ENCODE data around the gene FCRLB.

Gene FCRLB

GRCh38 chr1:161728376-161729226 lies 7.3 kb downstream of the FCRLB start:
- no peaks in the 10 kb centered on the region for H3K9me3 ChIP-seq (ENCODE audit: control insufficient read depth in 2 of 2, low read length in 2 of 2)
- H3K27me3 ChIP-seq (ENCODE audit: control insufficient read depth in 2 of 2, insufficient read depth in 2 of 2, low read length in 2 of 2), result peaks cover 14 to 21% of the 10 kb centered on the region in 2 donors

GRCh38 chr1:161730050-161730564 lies 8.8 kb downstream of the FCRLB start:
- peaks cover 8 to 21% of the 10 kb centered on the region in 2 donors for H3K27me3 ChIP-seq (ENCODE audit: control insufficient read depth in 2 of 2, insufficient read depth in 2 of 2, low read length in 2 of 2)

More at GRCh38 chr1:161728376-161729226, 7.3 kb downstream of the FCRLB start:
- Histone ChIP-seq H3K4me1 (ENCODE audit: control insufficient read depth in 2 of 2, insufficient read depth in 2 of 2, low read length in 2 of 2) (peaks cover 6 to 8% of the 10 kb centered on the region in 2 donors), H3K4me3 (ENCODE audit: low read length in 2 of 2) (no peak overlapping the region), H3K9ac (ENCODE audit: low read depth in 1 of 2, low read length in 2 of 2) (no peak overlapping the region), H3K27ac (ENCODE audit: low read depth in 2 of 2, low read length in 2 of 2) (no peak overlapping the region), H3K36me3 (ENCODE audit: control insufficient read depth in 2 of 2, insufficient read depth in 2 of 2, low read length in 2 of 2) (no peaks in the 10 kb centered on the region)

GRCh38 chr1:161731241-161731640 lies 9.9 kb downstream of the FCRLB start:
- no peaks in the 10 kb centered on the region for H3K9me3 ChIP-seq (ENCODE audit: control insufficient read depth in 2 of 2, low read length in 2 of 2)
- H3K27me3 ChIP-seq (ENCODE audit: control insufficient read depth in 2 of 2, insufficient read depth in 2 of 2, low read length in 2 of 2), result peaks cover 5 to 13% of the 10 kb centered on the region in 2 donors
- H3K4me3 ChIP-seq (ENCODE audit: low read length in 2 of 2), result no peak overlapping the region
- no peak overlapping the region for H3K27ac ChIP-seq (ENCODE audit: low read depth in 2 of 2, low read length in 2 of 2)
- H3K36me3 ChIP-seq (ENCODE audit: control insufficient read depth in 2 of 2, insufficient read depth in 2 of 2, low read length in 2 of 2), result no peaks in the 10 kb centered on the region
- peaks cover under 1 to 6% of the 10 kb centered on the region in 2 donors for H3K4me1 ChIP-seq (ENCODE audit: control insufficient read depth in 2 of 2, insufficient read depth in 2 of 2, low read length in 2 of 2)
- no peak overlapping the region for H3K9ac ChIP-seq (ENCODE audit: low read depth in 1 of 2, low read length in 2 of 2)

More at GRCh38 chr1:161730050-161730564, 8.8 kb downstream of the FCRLB start:
- Histone ChIP-seq H3K9me3 (ENCODE audit: control insufficient read depth in 2 of 2, low read length in 2 of 2) (no peaks in the 10 kb centered on the region), H3K4me1 (ENCODE audit: control insufficient read depth in 2 of 2, insufficient read depth in 2 of 2, low read length in 2 of 2) (peaks cover 6 to 8% of the 10 kb centered on the region in 2 donors), H3K36me3 (ENCODE audit: control insufficient read depth in 2 of 2, insufficient read depth in 2 of 2, low read length in 2 of 2) (no peaks in the 10 kb centered on the region), H3K4me3 (ENCODE audit: low read length in 2 of 2) (no peak overlapping the region), H3K9ac (ENCODE audit: low read depth in 1 of 2, low read length in 2 of 2) (no peak overlapping the region), H3K27ac (ENCODE audit: low read depth in 2 of 2, low read length in 2 of 2) (no peak overlapping the region)

- Histone ChIP-seq H3K27ac (ENCODE audit: low read depth in 2 of 2, low read length in 2 of 2) (no peak overlapping the region), H3K4me1 (ENCODE audit: control insufficient read depth in 2 of 2, insufficient read depth in 2 of 2, low read length in 2 of 2) (peaks cover 0 to 6% of the 10 kb centered on the region in 2 donors), H3K9me3 (ENCODE audit: control insufficient read depth in 2 of 2, low read length in 2 of 2) (no peaks in the 10 kb centered on the region), H3K27me3 (ENCODE audit: control insufficient read depth in 2 of 2, insufficient read depth in 2 of 2, low read length in 2 of 2) (peaks cover 5 to 10% of the 10 kb centered on the region in 2 donors), H3K4me3 (ENCODE audit: low read length in 2 of 2) (no peak overlapping the region), H3K9ac (ENCODE audit: low read depth in 1 of 2, low read length in 2 of 2) (no peak overlapping the region), H3K36me3 (ENCODE audit: control insufficient read depth in 2 of 2, insufficient read depth in 2 of 2, low read length in 2 of 2) (no peaks in the 10 kb centered on the region)
Observed at GRCh38 chr1:161731981-161732718, 10.8 kb downstream of the FCRLB start.

- Histone ChIP-seq H3K27ac (ENCODE audit: low read depth in 2 of 2, low read length in 2 of 2) (no peak overlapping the region), H3K36me3 (ENCODE audit: control insufficient read depth in 2 of 2, insufficient read depth in 2 of 2, low read length in 2 of 2) (no peaks in the 10 kb centered on the region), H3K4me1 (ENCODE audit: control insufficient read depth in 2 of 2, insufficient read depth in 2 of 2, low read length in 2 of 2) (no peaks in the 10 kb centered on the region), H3K9me3 (ENCODE audit: control insufficient read depth in 2 of 2, low read length in 2 of 2) (no peaks in the 10 kb centered on the region), H3K9ac (ENCODE audit: low read depth in 1 of 2, low read length in 2 of 2) (no peak overlapping the region), H3K4me3 (ENCODE audit: low read length in 2 of 2) (no peak overlapping the region), H3K27me3 (ENCODE audit: control insufficient read depth in 2 of 2, insufficient read depth in 2 of 2, low read length in 2 of 2) (peaks cover 5 to 6% of the 10 kb centered on the region in 2 donors)
Observed at GRCh38 chr1:161733526-161733925, 12.2 kb downstream of the FCRLB start.

GRCh38 chr1:161735837-161736236 lies 14.5 kb downstream of the FCRLB start:
- Histone ChIP-seq H3K9me3 (ENCODE audit: control insufficient read depth in 2 of 2, low read length in 2 of 2) (no peaks in the 10 kb centered on the region), H3K27ac (ENCODE audit: low read depth in 2 of 2, low read length in 2 of 2) (no peak overlapping the region)

GRCh38 chr1:161736335-161736969 lies 15.1 kb downstream of the FCRLB start:
- H3K27ac ChIP-seq (ENCODE audit: low read depth in 2 of 2, low read length in 2 of 2), result no peak overlapping the region
- H3K36me3 ChIP-seq (ENCODE audit: control insufficient read depth in 2 of 2, insufficient read depth in 2 of 2, low read length in 2 of 2), result no peaks in the 10 kb centered on the region
- no peaks in the 10 kb centered on the region for H3K9me3 ChIP-seq (ENCODE audit: control insufficient read depth in 2 of 2, low read length in 2 of 2)
- H3K4me3 ChIP-seq (ENCODE audit: low read length in 2 of 2), result no peak overlapping the region
- peaks cover 2 to 3% of the 10 kb centered on the region in 2 donors for H3K27me3 ChIP-seq (ENCODE audit: control insufficient read depth in 2 of 2, insufficient read depth in 2 of 2, low read length in 2 of 2)
- H3K4me1 ChIP-seq (ENCODE audit: control insufficient read depth in 2 of 2, insufficient read depth in 2 of 2, low read length in 2 of 2), result peaks cover 0 to 4% of the 10 kb centered on the region in 2 donors
- no peak overlapping the region for H3K9ac ChIP-seq (ENCODE audit: low read depth in 1 of 2, low read length in 2 of 2)

More at GRCh38 chr1:161735837-161736236, 14.5 kb downstream of the FCRLB start:
- no peak overlapping the region for H3K4me3 ChIP-seq (ENCODE audit: low read length in 2 of 2)
- no peak overlapping the region for H3K9ac ChIP-seq (ENCODE audit: low read depth in 1 of 2, low read length in 2 of 2)
- H3K27me3 ChIP-seq (ENCODE audit: control insufficient read depth in 2 of 2, insufficient read depth in 2 of 2, low read length in 2 of 2), result peaks cover 2 to 3% of the 10 kb centered on the region in 2 donors
- peaks cover 0 to 4% of the 10 kb centered on the region in 2 donors for H3K4me1 ChIP-seq (ENCODE audit: control insufficient read depth in 2 of 2, insufficient read depth in 2 of 2, low read length in 2 of 2)
- no peaks in the 10 kb centered on the region for H3K36me3 ChIP-seq (ENCODE audit: control insufficient read depth in 2 of 2, insufficient read depth in 2 of 2, low read length in 2 of 2)

- Histone ChIP-seq H3K9ac (ENCODE audit: low read depth in 1 of 2, low read length in 2 of 2) (no peak overlapping the region), H3K27ac (ENCODE audit: low read depth in 2 of 2, low read length in 2 of 2) (no peak overlapping the region), H3K9me3 (ENCODE audit: control insufficient read depth in 2 of 2, low read length in 2 of 2) (no peaks in the 10 kb centered on the region), H3K4me3 (ENCODE audit: low read length in 2 of 2) (no peak overlapping the region), H3K36me3 (ENCODE audit: control insufficient read depth in 2 of 2, insufficient read depth in 2 of 2, low read length in 2 of 2) (no peaks in the 10 kb centered on the region), H3K27me3 (ENCODE audit: control insufficient read depth in 2 of 2, insufficient read depth in 2 of 2, low read length in 2 of 2) (peaks cover 0 to 3% of the 10 kb centered on the region in 2 donors), H3K4me1 (ENCODE audit: control insufficient read depth in 2 of 2, insufficient read depth in 2 of 2, low read length in 2 of 2) (peaks cover 0 to 4% of the 10 kb centered on the region in 2 donors)
Observed at GRCh38 chr1:161737625-161738024, 16.3 kb downstream of the FCRLB start.

- Histone ChIP-seq H3K27me3 (ENCODE audit: control insufficient read depth in 2 of 2, insufficient read depth in 2 of 2, low read length in 2 of 2) (no peaks in the 10 kb centered on the region), H3K4me3 (ENCODE audit: low read length in 2 of 2) (no peak overlapping the region), H3K9me3 (ENCODE audit: control insufficient read depth in 2 of 2, low read length in 2 of 2) (no peaks in the 10 kb centered on the region), H3K36me3 (ENCODE audit: control insufficient read depth in 2 of 2, insufficient read depth in 2 of 2, low read length in 2 of 2) (no peaks in the 10 kb centered on the region), H3K9ac (ENCODE audit: low read depth in 1 of 2, low read length in 2 of 2) (no peak overlapping the region), H3K27ac (ENCODE audit: low read depth in 2 of 2, low read length in 2 of 2) (peak overlapping the region; percentile 45 to 69), H3K4me1 (ENCODE audit: control insufficient read depth in 2 of 2, insufficient read depth in 2 of 2, low read length in 2 of 2) (peaks cover 0 to 4% of the 10 kb centered on the region in 2 donors)
Observed at GRCh38 chr1:161738627-161739287, 17.4 kb downstream of the FCRLB start.

Data from mucosa of rectum (tissue), 2 donors.